WI38 (cell line): Measurements from ENCODE around the gene TMOD1.

Source experiments
- H3K4me3 ChIP-seq: 2 replicates; pipeline ENCODE4 v1.5.1; 2011; ENCODE audit warnings: low read depth, mild to moderate bottlenecking, control low read depth, low read length
- CTCF ChIP-seq: IDR thresholded peaks from 2 replicates; pipeline ENCODE4 v1.5.1; 2012; ENCODE audit warnings: low read depth, mild to moderate bottlenecking, control low read depth, low read length

The TMOD1 gene

DNA sequence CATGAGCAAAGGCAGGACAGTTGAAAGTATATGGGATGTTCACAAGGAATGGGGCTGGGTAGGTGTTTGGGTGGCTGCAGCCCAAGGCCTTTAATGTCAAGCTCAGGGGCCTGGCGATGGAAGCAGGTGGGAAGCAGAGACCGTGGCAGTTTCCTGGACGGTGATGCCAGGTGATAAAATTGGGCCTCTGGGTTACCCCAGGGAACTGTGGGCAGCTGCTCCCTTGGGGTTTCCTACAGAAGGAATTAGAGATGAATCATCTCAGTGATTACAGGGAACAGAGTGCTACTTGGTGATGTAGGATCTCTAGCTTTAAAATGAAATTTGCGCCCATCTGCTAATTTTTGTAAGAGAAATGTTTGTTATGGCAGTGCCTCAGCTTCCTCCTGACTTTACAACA, 92.5 kb downstream of the TMOD1 start:
- no peak for TF ChIP-seq CTCF
- H3K4me3 ChIP-seq, result no peak overlapping the region

GRCh38 chr9:97594381-97594921, 93.0 kb downstream of the TMOD1 start:
- no peak for TF ChIP-seq CTCF
- H3K4me3 ChIP-seq, result no peak overlapping the region

- no peak for TF ChIP-seq CTCF
- no peak overlapping the region for H3K4me3 ChIP-seq
These were observed 95.4 kb downstream of the TMOD1 start for GRCh38 chr9:97596906-97597305.

DNA sequence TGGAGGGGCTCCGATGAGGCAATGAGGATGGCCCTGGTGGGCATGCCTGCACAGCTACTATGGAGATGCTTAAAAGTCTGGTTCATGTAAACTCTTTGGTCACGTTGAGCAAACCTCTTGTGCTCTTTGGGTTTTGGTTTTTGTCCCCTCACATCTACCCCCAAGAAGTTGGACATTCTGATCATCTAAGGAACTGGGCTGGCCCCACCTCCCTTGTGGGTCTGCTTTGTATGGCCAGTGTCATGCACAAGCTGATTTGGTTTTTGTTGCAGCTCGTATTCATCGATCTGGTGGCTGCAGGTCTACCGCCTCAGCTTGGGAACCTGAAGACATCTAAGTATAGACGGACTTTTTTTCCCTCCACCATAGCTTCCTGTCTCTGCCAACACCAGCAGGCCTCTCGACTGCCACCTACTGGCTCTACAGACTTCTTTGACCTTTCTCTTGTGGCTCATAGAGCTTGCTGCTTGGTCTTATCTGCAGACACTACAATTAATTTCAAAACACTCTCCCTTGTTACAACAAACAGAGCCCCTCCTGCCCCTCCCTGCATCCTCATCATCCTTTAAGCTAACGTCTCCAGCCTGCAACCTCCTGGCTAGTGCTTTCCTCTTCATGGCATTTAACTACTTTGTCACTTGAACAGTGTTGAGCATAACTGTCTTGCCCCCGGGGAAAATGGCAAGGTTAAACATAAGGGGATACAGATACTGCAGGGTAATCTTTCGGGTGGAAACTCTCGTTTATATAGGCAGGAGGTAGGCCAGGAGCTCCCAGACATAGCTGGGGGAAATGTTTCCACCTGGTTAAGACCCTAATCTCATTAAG, 97.2 kb downstream of the TMOD1 start:
- H3K4me3 ChIP-seq, result no peak overlapping the region

GRCh38 chr9:97599314-97599846, 97.9 kb downstream of the TMOD1 start:
- TF ChIP-seq CTCF, result no peak
- no peak overlapping the region for H3K4me3 ChIP-seq

More for the DNA sequence above, 97.2 kb downstream of the TMOD1 start:
- peak; percentile 84 for TF ChIP-seq CTCF

- no peak for TF ChIP-seq CTCF
- H3K4me3 ChIP-seq, result no peak overlapping the region
These were observed 99.2 kb downstream of the TMOD1 start for GRCh38 chr9:97600531-97601227.
